ENCODE data around the gene CARM1. TPM values are rescaled to one million over a fixed set of nuclear protein-coding genes. Genes with fewer than 3 reads are reported as not detected.

CARM1 gene
- total RNA-seq, result 10 to 100 TPM; 33.2 to 33.4 TPM

DNA sequence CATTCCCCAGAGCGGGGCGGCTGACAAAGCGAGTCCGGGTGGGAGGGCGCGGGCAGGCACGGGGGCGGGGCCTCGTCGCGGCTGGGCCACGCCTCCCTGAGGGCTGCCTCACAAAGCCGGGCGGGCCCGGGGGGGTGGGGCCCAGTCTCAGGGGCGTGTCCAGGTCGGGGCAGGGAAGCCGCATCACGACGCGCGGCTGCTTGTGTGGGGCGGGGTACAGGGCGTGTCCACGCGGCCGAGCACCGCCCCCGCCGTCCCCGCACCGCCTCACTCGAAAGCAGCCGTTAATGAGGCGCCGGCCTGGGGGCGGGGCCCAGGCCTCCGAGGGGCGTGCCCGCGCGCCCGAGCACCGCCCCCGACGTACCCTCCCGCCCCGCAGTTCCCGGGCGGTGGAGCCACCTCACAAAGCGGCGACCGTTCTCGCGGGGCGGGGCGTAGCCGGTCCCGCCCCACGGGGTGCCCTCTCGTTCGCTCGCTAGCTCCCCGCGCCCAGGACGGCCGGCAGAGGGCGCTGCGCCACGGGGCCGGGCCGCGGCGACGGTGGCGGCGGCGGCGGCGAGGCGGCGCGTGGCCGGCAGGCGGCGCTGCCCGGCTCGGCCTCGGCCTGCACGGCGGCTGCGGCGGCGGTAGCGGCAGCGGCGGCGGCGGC, at the start of gene CARM1:
Gene CARM1 (plus strand): TSS at position 599 of the 649 bp plus-strand sequence. CDS start 150 bp downstream, outside the sequence.
- Mint-ChIP-seq H3K27me3 (ENCODE audit: low read depth) (no peaks in the 10 kb centered on the region), H3K4me1 (ENCODE audit: low read depth) (peaks cover 28% of the 10 kb centered on the region), H3K4me3 (peak within 1 kb of the TSS; percentile 67), H3K9me3 (ENCODE audit: insufficient read depth) (no peaks in the 10 kb centered on the region), H3K27ac (peak within 1 kb of the TSS; percentile 79), H3K36me3 (ENCODE audit: low read depth) (peaks cover 4% of the 10 kb centered on the region)
- CTCF ChIA-PET, result interaction anchor here (0.5 to 12.8 kb wide), 16 partner anchors 9 to 504 kb away, joined by 3 to 195 read pairs (median 5); partner anchors contain the start of genes DNM2, LDLR, SWSAP1 and TMED1
- POLR2A ChIA-PET, result interaction anchor here (0.7 to 1.4 kb wide), 2 partner anchors 35 to 56 kb away, joined by 3 to 6 read pairs; partner anchors contain the start of gene TMED1
- peak; percentile 99 for DNase-seq
- ATAC-seq, result peak; percentile 91

DNA sequence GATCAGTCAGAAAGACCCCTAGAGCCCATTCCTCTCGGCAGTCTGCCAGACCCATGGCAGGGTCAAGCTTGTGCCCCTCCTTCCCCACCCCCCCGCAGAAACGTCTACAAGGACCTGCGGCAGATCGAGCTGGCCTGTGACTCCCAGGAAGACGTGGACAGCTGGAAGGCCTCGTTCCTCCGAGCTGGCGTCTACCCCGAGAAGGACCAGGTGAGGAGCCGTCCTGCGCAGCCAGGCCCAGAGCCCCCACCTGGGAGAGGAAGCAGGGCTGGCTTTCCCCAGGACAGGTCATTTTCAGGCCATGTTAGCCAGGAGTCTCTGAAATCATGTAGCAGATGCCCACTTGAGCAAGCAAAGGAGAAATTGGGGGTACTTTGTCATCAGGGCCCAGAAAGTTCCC, 47.7 kb upstream of the CARM1 start:
- ChIA-PET POLR2A (no interaction called here), CTCF (no interaction called here)
- DNase-seq, result no peak
- H3K27me3 Mint-ChIP-seq (ENCODE audit: low read depth), result no peaks in the 10 kb centered on the region
- H3K36me3 Mint-ChIP-seq (ENCODE audit: low read depth), result peaks cover 64% of the 10 kb centered on the region
- no peak overlapping the region for H3K27ac Mint-ChIP-seq
- ATAC-seq, result no peak
- peaks cover 11% of the 10 kb centered on the region for H3K9me3 Mint-ChIP-seq (ENCODE audit: insufficient read depth)
- no peak overlapping the region for H3K4me3 Mint-ChIP-seq
- H3K4me1 Mint-ChIP-seq (ENCODE audit: low read depth), result peaks cover 32% of the 10 kb centered on the region

DNA sequence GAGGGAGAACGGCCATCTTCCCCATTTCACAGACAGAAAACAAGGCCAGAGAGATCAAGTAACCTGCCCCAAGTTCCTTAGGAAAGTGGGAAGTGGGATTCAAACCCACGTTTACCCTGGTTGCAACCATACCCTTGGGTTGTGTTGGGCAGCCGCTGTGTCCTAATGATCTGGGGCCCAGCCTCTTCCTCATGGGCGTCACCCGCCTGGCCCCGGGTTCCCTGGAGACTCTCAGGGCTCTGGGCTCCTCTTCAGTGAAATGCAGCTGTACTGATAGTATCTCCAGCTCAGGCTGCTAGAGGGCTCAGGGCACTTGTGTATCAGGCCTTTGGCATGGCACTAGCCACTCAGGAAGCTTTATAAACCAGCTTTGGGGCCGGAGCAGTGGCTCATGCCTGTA, 45.1 kb upstream of the CARM1 start:
- ATAC-seq, result no peak
- H3K4me1 Mint-ChIP-seq (ENCODE audit: low read depth), result peaks cover 12% of the 10 kb centered on the region
- no peaks in the 10 kb centered on the region for H3K27me3 Mint-ChIP-seq (ENCODE audit: low read depth)
- CTCF ChIA-PET, result interaction anchor here (1.3 kb wide), 1 partner anchor 10 kb away, joined by 4 read pairs; the partner anchor contains the start of gene TMED1
- H3K27ac Mint-ChIP-seq, result no peak overlapping the region
- no peak overlapping the region for H3K4me3 Mint-ChIP-seq
- H3K9me3 Mint-ChIP-seq (ENCODE audit: insufficient read depth), result peaks cover under 1% of the 10 kb centered on the region
- POLR2A ChIA-PET, result no interaction called here
- peaks cover 43% of the 10 kb centered on the region for H3K36me3 Mint-ChIP-seq (ENCODE audit: low read depth)
- no peak for DNase-seq

DNA sequence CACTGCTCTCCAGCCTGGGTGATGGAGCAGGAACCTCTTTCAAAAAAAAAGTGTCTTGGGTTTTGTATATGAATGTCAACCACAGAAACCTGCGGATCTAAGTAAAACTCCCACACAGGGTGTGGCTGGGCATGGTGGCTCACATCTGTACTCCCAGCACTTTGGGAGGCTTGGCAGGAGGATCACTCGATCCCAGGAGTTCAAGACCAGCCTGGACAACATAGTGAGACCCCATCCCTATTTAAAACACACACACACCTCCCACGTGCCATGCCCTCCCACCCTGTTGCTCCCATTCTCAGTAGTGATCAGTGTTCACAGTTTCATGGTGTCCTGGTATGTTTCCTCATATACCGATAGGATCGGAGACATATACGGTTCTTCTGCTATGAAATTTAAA, 44.5 kb upstream of the CARM1 start:
- ChIA-PET POLR2A (no interaction called here), CTCF (interaction anchor here (3.1 kb wide), 1 partner anchor 110 kb away, joined by 15 read pairs; the partner anchor contains the start of gene DNM2)
- DNase-seq (no peak), ATAC-seq (no peak)
- peaks cover 6% of the 10 kb centered on the region for H3K4me1 Mint-ChIP-seq (ENCODE audit: low read depth)
- peaks cover 38% of the 10 kb centered on the region for H3K36me3 Mint-ChIP-seq (ENCODE audit: low read depth)
- no peaks in the 10 kb centered on the region for H3K9me3 Mint-ChIP-seq (ENCODE audit: insufficient read depth)
- no peak overlapping the region for H3K4me3 Mint-ChIP-seq
- no peaks in the 10 kb centered on the region for H3K27me3 Mint-ChIP-seq (ENCODE audit: low read depth)
- no peak overlapping the region for H3K27ac Mint-ChIP-seq

DNA sequence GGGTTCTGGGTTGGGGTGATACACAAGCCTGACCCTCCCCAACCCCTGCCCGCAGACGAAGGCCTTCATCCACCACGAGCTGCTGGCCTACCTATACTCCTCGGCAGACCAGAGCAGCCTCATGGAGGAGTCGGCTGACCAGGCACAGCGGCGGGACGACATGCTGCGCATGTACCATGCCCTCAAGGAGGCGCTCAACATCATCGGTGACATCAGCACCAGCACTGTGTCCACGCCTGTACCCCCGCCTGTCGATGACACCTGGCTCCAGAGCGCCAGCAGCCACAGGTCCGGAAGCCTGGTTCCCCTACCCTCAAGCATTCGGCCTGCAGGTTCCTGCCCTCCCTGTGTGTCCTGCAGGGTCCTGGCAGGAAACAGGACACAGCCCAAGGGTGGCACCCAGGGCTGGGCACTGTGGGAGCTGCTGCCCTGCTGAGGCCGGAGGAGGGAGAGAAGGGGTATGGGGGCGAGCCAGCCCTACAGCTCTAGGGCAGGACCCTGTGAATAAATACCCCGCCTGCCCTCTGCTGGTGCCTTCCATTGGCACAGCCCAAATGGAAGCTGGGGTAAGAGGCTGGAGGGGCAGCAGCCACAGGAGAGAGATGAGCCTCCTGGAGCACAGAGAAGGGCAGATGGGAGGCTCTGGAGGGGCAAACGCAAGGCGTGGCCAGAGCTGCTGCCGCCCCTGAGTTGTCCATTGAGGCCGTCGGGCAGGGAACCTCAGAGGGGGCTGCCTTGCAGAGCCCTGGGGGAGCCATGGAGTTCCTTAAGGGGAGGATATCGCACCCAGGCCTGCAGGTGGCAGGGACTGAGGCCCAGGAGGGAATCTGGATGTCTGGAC, 42.2 kb upstream of the CARM1 start:
- ChIA-PET POLR2A (no interaction called here), CTCF (interaction anchor here (1.1 to 3.1 kb wide), 2 partner anchors 35 to 112 kb away, joined by 5 to 15 read pairs; partner anchors contain the start of gene DNM2)
- Mint-ChIP-seq H3K4me3 (no peak overlapping the region), H3K9me3 (ENCODE audit: insufficient read depth) (no peaks in the 10 kb centered on the region), H3K36me3 (ENCODE audit: low read depth) (peaks cover 38% of the 10 kb centered on the region), H3K27me3 (ENCODE audit: low read depth) (no peaks in the 10 kb centered on the region), H3K4me1 (ENCODE audit: low read depth) (peaks cover 2% of the 10 kb centered on the region), H3K27ac (no peak overlapping the region)
- peak; percentile 40 for ATAC-seq
- DNase-seq, result no peak

GRCh38 chr19:10829967-10830366, 41.4 kb upstream of the CARM1 start:
- Mint-ChIP-seq H3K4me1 (ENCODE audit: low read depth) (peaks cover 2% of the 10 kb centered on the region), H3K4me3 (no peak overlapping the region), H3K9me3 (ENCODE audit: insufficient read depth) (no peaks in the 10 kb centered on the region), H3K36me3 (ENCODE audit: low read depth) (peaks cover 33% of the 10 kb centered on the region), H3K27me3 (ENCODE audit: low read depth) (no peaks in the 10 kb centered on the region), H3K27ac (peak overlapping the region; percentile 34)
- ATAC-seq, result no peak
- CTCF ChIA-PET, result interaction anchor here (3.1 kb wide), 1 partner anchor 113 kb away, joined by 15 read pairs; the partner anchor contains the start of gene DNM2
- DNase-seq, result no peak
- POLR2A ChIA-PET, result no interaction called here

DNA sequence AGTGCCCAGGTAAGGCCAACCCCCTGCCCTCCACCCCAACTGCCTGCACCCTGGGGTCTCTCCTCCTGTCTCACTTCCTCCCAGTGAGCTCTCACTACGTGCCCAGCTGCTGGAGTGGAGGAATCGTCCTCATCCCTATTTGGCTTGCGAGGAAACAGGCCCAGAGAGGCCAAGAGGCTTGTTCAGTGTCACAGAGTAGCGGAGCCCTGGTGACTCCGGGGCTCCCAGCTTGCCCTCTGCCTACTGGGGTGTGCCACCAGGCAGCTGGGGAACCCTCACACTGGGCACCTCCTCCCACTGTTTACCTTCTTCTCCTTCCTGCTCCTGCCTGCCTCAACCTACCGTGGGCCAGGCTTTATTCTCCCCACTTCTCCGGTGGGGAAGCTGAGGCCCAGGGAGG, 41.0 kb upstream of the CARM1 start:
- no peak overlapping the region for H3K4me3 Mint-ChIP-seq
- ATAC-seq (no peak), DNase-seq (no peak)
- no peak overlapping the region for H3K27ac Mint-ChIP-seq
- peaks cover 6% of the 10 kb centered on the region for H3K4me1 Mint-ChIP-seq (ENCODE audit: low read depth)
- ChIA-PET POLR2A (interaction anchor here (1.1 kb wide), 1 partner anchor 9 kb away, joined by 3 read pairs; no protein-coding TSS in a partner anchor), CTCF (interaction anchor here (1.1 kb wide), 1 partner anchor 34 kb away, joined by 4 read pairs; no protein-coding TSS in a partner anchor)
- peaks cover 31% of the 10 kb centered on the region for H3K36me3 Mint-ChIP-seq (ENCODE audit: low read depth)
- H3K27me3 Mint-ChIP-seq (ENCODE audit: low read depth), result no peaks in the 10 kb centered on the region
- no peaks in the 10 kb centered on the region for H3K9me3 Mint-ChIP-seq (ENCODE audit: insufficient read depth)

DNA sequence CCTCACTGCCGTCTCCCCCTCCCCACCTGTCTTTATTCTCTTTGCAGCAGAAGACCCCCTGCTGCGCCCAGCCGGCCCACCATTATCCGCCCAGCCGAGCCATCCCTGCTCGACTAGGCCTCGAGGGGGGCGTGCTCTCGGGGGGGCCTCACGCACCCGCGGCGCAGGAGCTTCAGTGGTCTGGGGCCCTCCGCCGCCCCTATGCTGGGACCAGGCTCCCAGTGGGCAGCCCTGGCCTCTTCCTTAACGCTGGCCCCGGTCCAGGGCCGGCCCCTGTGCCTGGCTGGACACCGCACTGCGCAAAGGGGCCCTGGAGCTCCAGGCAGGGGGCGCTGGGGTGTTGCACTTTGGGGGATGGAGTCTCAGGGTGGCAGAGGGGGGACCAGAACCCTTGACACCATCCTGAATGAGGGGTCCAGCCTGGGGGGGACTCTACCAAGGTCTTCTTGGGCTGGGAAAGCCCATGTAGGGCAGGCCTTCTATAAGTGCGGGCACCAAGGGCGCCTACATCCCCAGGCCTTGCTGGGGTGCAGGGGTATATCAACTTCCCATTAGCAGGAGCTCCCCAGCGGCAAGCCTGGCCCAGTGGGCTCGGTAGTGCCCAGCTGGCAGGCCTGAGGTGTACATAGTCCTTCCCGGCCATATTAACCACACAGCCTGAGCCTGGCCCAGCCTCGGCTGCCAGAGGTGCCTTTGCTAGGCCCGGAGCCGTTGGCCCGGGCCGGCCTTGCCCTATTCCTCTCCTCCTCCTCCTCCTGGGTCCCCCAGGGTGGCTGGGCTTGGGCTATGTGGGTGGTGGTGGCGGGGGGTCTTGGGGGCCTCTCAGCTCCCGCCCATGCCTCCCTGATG, 40.2 kb upstream of the CARM1 start:
- ATAC-seq (no peak), DNase-seq (no peak)
- Mint-ChIP-seq H3K4me3 (no peak overlapping the region), H3K27ac (no peak overlapping the region), H3K27me3 (ENCODE audit: low read depth) (no peaks in the 10 kb centered on the region), H3K9me3 (ENCODE audit: insufficient read depth) (no peaks in the 10 kb centered on the region), H3K4me1 (ENCODE audit: low read depth) (peaks cover 7% of the 10 kb centered on the region), H3K36me3 (ENCODE audit: low read depth) (peaks cover 25% of the 10 kb centered on the region)
- ChIA-PET CTCF (interaction anchor here (1.1 kb wide), 1 partner anchor 33 kb away, joined by 4 read pairs; no protein-coding TSS in a partner anchor), POLR2A (interaction anchor here (1.1 kb wide), 1 partner anchor 10 kb away, joined by 3 read pairs; no protein-coding TSS in a partner anchor)

DNA sequence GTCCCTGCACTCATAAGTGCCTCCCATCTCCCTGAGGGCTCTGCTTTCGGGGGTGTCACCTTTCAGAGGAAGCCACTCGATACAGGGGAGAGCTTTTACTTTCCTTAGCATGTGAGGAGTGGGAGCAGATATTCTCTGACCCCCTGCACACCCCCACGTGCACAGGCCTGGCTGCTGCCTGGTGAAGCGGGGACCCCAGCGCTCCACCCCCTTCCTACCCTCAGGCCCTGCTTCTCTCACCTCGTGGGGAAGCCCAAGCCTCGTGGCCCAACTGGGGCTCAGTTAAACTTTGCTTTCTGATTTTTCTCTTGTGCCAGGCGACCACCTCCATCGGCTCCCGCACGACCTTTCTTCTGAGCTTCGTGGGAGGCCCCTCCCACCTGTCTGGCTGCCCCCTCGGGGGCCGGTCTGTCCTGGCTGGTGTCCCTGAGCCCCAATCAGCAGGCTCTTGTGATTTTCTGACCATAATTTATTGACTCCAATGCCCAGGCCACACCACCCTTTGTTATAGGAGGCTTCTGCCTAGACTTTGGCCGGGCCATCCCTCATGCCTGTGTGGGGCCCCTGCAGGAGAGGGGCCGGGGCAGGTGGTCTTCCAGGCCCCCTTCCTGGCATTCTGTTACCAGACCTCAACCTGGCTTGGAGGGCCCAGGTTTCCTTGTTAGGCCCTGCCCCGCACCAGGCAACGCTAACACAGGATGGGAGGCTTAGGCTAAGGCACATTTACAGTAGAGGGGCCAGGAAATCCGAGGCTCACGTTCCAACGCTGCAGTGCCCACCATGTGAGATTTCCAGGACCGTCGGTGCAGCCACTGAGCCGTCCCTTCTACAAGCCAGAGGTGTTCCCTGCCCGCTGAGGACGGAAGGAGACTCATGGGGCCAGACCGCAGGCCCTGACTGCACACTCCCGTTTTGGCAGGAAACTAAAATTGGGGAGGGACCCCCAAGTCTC, 39.1 kb upstream of the CARM1 start:
- ChIA-PET CTCF (no interaction called here), POLR2A (no interaction called here)
- Mint-ChIP-seq H3K9me3 (ENCODE audit: insufficient read depth) (peaks cover 9% of the 10 kb centered on the region), H3K4me3 (no peak overlapping the region), H3K4me1 (ENCODE audit: low read depth) (peaks cover 17% of the 10 kb centered on the region), H3K27ac (peak overlapping the region; percentile 49), H3K36me3 (ENCODE audit: low read depth) (peaks cover 23% of the 10 kb centered on the region), H3K27me3 (ENCODE audit: low read depth) (no peaks in the 10 kb centered on the region)
- ATAC-seq (no peak), DNase-seq (no peak)

DNA sequence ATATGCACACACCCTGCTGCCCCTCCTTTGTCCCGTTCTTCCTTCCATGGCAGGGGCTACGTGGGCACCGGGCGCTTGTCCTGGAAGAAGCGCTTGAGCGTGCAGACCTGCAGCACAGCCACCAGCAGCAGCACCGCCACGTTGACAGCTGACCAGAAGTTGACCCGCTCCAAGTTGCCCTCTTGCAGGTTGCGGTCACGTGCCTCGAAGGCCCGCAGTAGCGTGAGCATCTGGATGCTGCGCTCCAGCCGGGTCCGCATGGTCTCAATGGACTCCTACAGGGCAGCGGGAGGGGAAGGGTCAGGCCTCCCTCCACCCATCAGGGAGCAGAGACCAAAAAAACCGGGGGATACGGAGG, 38.4 kb upstream of the CARM1 start:
- Mint-ChIP-seq H3K4me1 (ENCODE audit: low read depth) (peaks cover 17% of the 10 kb centered on the region), H3K4me3 (no peak overlapping the region), H3K27ac (no peak overlapping the region), H3K9me3 (ENCODE audit: insufficient read depth) (peaks cover 9% of the 10 kb centered on the region), H3K36me3 (ENCODE audit: low read depth) (peaks cover 23% of the 10 kb centered on the region), H3K27me3 (ENCODE audit: low read depth) (no peaks in the 10 kb centered on the region)
- no peak for ATAC-seq
- POLR2A ChIA-PET, result no interaction called here
- DNase-seq, result no peak
- CTCF ChIA-PET, result no interaction called here

Measured in activated CD8-positive, alpha-beta T cell treated with anti-CD3 and anti-CD28 coated beads, Interleukin-2, amount 10 ng/mL, durations not matched to agents 7 days and 5 days (primary cell).